Putamen (tissue), 1 donor: ENCODE results near the gene RPLP2.
A peak's percentile ranks its signal among the peaks of the same experiment; 100 is the strongest.

Experiments used
- DNase-seq: peaks from one replicate; pipeline ENCODE4 v3.0.0-alpha.2; 2016; ENCODE audit warnings: low spot score

RPLP2 gene

GRCh38 chr11:773830-774229 lies 35.9 kb upstream of the RPLP2 start:
- DNase-seq: no peak

GRCh38 chr11:774873-775592 lies 34.7 kb upstream of the RPLP2 start:
- no peak for DNase-seq

- no peak for DNase-seq
These were observed 33.6 kb upstream of the RPLP2 start for GRCh38 chr11:776263-776560.

- no peak for DNase-seq
These were observed 33.0 kb upstream of the RPLP2 start for GRCh38 chr11:776561-777287.

GRCh38 chr11:777288-778255 lies 32.2 kb upstream of the RPLP2 start, which contains the start of gene GATD1:
GATD1 (minus strand) TSS chr11:777487; CDS start chr11:777462, 25 bp downstream.
- DNase-seq: peak; percentile 84

GRCh38 chr11:778976-779954 lies 30.5 kb upstream of the RPLP2 start:
- DNase-seq: no peak

- DNase-seq: no peak
These were observed 29.7 kb upstream of the RPLP2 start for GRCh38 chr11:779955-780532.

- DNase-seq: no peak
These were observed 27.2 kb upstream of the RPLP2 start for GRCh38 chr11:782264-783174.

GRCh38 chr11:783581-784015 lies 26.2 kb upstream of the RPLP2 start:
- DNase-seq: peak; percentile 73

- DNase-seq: no peak
These were observed 23.3 kb upstream of the RPLP2 start for GRCh38 chr11:786235-787083.

GRCh38 chr11:787084-787675 lies 22.6 kb upstream of the RPLP2 start:
- no peak for DNase-seq

- no peak for DNase-seq
These were observed 21.6 kb upstream of the RPLP2 start for GRCh38 chr11:788009-788640.

- DNase-seq: no peak
These were observed 20.5 kb upstream of the RPLP2 start for GRCh38 chr11:788953-789940.

GRCh38 chr11:789943-790342 lies 19.8 kb upstream of the RPLP2 start, which contains the start of gene CEND1:
CEND1 (minus strand) TSS chr11:790090; CDS start chr11:788576, 1,514 bp downstream.
- peak; percentile 81 for DNase-seq

GRCh38 chr11:790721-791564 lies 18.8 kb upstream of the RPLP2 start:
- no peak for DNase-seq
